NCI-H2081 treated with DMSO at 0.1 percent for 48 hours (cell line): Measurements from ENCODE around the gene MPL.

Experiments used
- DNase-seq: peaks from one replicate; lab custom pipeline; 2025; lab: John Stamatoyannopoulos, UW

Gene MPL

DNA sequence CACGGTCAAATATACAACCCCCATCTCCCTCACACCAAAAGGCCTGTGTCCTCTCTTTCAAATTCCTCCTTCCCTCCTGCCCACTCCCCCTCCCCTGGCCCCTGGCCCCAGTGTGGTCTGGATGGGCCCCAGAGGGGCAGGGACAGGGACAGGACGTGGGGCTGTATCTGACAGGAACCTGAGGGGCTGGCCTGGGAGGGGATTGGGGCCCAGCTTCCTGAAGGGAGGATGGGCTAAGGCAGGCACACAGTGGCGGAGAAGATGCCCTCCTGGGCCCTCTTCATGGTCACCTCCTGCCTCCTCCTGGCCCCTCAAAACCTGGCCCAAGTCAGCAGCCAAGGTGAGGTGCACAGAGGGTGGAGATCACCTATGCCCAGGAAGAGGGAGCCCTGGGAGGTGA, at the start of gene MPL:
Gene MPL, plus strand, starts transcription at position 231 of the 400 bp plus-strand sequence. Its CDS starts 31 bp downstream, at position 262.
- DNase-seq, result no peak

DNA sequence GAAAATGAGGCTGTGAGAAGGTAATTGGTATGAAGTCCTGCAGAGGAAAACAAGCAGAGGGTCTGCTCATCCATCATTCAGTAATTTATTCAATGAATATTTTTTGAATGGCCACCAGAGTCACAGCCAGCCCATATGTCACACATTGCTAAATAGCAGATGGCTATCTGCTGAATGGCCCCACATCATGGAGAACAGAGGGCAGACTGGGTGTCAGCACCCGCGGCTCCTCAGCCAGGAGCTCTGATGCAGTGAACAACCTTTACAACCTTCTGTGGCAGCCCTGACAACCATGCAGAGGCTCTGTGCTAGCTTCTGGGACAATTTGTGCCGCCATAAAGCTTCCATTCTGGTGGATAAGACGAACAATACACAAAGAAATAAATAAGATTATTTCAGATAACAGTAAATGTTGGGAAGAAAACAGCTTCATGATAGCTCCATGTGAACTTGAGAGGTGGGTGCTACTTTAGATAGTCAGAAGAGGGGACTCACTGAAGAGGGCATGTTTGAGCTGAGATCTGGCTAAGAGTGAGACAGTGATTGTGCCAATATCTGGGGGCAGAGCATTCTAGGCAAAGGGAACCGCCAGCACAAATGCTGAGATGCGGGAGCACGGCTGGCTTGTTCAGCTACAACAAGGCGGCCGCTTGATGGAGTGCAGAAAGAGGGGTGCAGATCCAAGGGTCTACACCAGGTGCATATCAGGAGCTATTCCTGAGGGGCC, 49.4 kb upstream of the MPL start:
- no peak for DNase-seq

DNA sequence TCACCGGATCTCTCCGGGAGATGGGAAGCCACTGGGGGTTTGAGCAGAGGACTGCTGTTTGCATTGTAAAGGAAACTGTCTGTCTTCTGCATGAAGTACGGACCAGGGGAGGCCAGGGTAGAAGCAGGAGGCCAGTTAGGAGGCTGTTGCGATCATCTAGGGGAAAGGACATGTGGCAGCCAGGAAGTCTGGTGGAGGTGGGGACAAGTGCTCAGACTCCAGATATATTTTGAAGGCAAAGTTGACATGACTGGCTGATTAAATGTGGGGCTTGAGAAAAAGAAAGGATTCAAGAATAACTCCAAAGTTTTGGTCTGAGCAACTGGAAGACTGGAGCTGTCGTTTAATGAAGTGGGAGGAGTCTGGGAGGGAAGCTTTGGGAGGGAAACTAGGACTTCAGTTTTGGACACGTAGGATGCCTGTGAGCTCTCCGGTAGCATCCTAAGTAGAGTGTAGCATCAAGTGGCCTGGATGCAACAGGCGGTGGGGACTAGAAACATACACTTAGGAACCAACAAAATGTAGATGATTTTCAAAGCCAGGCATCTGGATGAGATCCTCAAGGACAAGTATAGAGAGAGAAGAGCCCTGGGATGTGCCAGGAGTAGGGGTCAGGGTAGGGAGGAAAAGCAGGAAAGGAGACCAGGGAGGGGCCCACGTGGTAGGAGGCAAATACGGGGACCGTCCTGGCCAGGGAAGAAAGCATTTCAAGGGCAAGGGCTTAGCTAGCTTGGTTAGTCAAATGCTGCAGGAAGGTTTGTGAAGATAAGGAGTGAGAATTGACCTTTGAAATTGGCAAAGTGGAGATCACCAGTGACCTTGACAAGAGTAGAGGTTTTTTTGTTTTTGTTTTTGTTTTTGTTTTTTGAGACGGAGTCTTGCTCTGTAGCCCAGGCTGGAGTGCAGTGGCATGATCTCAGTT, 48.6 kb upstream of the MPL start:
- no peak for DNase-seq

DNA sequence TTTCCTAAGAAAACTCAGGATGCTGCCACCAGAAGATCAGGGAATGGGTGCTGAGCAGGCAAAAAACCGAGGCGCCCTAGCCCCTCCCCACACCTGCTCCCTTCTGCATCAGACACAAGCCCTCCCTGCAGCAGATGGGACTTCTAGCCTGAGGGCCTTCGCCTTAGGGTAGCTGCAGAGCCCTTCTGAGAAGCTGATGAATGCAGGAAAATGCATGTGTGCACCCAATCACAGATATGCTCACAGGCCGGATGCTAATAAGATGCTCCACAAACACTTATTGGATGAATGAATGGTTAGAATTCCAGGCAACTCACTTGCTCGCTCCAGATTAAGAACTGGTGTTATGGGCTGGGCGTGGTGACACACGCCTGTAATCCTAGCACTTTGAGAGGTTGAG, 45.4 kb upstream of the MPL start:
- no peak for DNase-seq

DNA sequence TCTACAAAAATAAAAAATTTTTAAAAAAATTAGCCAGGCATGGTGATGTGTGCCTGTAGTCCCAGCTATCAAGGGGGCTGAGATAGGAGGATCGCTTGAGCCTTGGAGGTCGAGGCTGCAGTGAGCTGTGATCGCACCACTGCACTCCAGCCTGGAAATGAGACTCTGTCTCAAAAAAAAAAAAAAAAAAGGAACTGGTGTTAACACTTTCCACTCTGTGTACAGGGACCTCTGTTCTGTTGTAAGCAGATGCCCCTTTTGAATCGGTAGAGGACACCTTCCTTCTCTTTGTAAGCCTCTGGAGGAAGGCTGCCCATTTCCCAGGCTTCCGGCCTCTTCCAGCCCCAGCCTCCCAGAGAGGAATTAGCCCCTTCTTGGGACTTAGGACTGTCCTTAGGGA, 44.9 kb upstream of the MPL start:
- no peak for DNase-seq

DNA sequence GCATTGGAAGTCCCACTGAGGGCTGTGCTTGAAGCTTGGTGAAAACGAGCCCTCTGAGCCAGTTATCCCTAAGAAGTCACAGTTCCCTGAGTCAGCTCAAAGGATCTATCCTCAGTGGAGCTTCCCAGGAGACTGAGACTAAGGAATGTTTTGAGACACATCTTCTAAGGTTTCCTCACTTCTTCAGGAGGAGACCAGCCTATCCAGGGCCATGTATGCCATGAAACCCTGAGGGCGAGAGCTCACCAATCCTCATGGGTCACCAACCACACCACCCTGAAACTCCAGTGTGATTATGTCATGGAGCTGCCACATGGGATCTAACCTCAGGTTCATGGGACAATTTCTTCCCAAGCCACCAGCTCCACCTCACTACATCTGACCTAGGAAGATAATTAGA, 44.4 kb upstream of the MPL start:
- DNase-seq, result no peak

DNA sequence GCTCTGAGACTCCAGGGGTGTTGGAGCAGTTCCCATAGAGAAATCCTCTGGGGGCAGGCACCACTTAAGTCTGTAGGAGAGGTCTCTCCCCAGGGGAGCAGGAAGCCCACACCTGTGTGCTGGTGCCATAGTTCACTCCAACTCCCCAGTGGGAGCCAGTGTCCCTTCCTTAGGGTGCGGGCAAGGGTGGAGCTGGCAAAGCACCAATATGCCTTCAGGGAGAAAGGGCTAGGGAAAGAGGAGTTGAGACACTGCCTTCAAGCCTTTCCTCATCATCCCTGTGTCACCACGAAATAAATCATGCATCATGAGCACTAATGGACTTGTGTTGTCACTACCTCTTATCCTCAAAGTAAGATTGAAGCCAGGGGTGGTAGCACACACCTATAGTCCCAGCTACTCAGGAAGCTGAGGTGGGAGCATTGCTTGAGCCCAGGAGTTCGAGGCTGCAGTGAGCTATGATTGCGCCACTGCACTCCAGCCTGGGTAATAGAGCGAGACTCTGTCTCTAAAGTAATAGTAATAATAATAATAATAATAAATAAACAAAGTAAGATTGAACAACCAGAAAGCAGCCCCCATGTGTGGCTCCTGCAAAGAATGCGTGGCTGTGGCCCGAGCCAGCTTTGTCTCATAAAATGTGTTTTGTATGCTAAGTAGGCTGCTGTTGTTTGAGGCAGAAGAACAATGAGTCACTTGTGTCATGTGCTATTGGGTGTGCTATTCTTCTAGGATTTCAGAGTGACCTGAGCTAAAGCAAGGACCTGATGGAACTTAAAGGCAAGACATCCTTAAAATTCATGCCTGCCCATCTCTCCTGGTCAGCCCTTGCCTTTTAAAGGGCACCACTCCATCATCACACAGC, 43.5 kb upstream of the MPL start:
- DNase-seq, result no peak

DNA sequence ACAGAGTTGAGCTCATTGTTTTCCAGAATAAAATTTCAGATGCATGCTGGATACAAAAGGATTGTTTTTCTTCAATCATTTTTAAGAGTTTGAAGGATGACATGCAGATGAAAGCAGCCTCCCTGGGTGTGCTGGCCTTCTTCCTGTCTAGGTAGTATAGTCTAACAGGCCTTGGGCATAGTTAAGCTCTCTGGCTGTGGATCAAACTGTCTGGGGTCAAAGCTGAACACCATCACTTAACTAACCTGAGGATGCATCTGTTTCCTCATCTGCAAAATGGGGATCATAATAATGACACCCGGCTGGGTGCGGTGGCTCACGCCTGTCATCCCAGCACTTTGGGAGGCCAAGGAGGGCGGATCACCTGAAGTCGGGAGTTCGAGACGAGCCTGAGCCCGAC, 42.9 kb upstream of the MPL start:
- DNase-seq, result no peak

DNA sequence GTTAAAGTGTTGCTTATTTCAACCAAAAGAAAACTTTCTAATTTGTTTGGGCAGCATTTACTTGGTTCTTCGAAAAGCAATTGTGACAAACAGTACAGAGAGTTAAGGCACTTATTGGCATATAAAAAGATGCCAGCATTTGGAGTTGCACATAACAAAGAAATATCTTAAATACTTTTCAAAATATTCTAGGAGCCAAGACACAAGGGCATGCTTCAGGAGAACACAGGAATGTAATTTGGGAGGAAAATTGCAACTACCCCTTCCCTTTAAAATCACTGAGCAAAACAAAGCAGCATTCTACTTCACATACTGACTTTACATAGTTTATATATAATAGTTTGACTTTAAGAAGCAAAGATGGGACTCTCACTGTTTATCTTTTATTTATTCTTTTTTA, 41.4 kb upstream of the MPL start:
- no peak for DNase-seq

DNA sequence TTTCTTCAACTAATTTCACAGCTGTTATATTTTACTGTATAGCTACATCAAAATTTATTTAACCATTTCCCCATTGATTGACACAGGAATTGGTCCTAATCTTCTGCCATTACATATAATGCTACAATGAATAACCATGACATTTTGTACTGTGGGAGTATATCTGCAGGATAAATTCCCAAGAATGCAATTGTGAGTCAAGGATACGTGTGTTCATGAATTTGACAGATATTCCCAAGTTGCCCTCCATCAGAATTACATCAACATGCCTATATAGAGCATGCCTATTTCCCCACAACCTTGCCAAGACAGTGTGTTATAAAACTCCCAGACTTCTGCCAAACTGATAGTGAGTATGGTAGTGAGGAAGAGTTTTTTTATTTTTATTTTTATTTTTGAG, 39.6 kb upstream of the MPL start:
- DNase-seq, result no peak

DNA sequence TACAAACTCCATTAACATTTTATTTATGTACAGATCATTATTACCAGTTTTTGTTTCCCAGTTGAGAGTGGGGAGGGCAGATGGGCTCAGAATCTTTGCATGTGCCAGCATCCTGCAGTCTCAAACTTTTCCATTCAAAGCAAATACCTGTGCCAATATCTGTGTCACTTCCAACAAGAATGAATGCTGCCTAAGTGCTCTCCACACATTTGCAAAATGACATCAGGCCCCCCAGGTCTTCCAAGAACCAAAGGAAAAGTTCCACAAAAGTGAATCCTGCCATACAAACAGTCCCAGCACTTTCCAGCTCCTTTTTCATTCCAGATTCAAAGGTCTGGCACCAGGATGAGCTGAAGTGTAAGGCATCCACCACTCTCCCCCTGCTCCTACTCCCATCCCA, 38.5 kb upstream of the MPL start:
- no peak for DNase-seq

DNA sequence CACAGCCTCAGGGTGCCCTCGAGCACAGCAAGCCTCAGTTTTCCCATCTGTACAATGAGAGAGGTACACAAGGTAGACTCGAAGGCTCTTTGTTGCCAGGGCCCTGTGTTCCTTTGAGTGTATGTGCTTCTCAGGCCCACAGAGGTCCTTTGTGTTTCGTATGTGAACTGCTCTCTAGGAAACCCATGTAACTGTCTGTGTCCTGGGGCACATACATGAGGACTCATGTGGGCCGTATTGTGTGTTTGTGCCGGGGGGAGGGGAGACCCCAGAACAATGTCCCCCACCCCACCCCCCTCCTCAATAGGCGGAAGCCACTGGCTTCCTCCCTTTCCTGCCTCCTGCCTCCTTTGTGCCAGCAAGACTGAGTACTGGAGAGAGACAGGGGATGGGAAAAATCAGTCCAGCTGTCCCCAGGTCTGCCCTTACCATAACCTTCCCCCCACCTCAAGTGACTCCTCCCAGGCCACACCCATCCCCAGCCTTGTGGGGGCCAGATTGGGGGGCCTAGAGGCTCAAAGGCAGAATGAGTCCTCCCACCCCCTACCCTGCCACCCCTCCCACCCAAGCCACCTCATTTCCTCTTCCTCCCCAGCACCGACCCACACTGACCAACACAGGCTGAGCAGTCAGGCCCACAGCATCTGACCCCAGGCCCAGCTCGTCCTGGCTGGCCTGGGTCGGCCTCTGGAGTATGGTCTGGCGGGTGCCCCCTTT, 37.1 kb upstream of the MPL start, which contains the start of gene TIE1:
Gene TIE1, plus strand, starts transcription at position 605 of the 717 bp plus-strand sequence. Its CDS starts 90 bp downstream, at position 695.
- DNase-seq, result no peak

DNA sequence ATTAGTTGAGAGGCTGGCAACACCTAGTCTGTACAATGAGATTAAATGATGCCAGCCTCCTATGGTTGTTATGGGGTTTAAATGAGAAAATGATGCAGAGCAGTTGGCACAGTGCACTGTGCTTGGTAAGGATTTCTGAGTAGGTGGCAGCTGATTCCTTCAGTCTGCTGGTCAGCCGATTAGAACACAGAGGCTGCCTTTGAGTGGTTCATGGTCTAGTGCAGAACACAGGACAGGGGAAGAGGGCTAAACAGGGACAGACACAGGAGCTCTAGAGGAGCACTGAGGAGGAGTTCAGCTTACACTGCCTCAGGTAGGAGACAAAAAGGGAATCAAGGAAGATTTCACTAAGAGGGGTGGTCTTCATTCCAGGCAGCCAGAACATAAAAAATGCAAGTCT, 35.4 kb upstream of the MPL start:
- DNase-seq, result no peak

DNA sequence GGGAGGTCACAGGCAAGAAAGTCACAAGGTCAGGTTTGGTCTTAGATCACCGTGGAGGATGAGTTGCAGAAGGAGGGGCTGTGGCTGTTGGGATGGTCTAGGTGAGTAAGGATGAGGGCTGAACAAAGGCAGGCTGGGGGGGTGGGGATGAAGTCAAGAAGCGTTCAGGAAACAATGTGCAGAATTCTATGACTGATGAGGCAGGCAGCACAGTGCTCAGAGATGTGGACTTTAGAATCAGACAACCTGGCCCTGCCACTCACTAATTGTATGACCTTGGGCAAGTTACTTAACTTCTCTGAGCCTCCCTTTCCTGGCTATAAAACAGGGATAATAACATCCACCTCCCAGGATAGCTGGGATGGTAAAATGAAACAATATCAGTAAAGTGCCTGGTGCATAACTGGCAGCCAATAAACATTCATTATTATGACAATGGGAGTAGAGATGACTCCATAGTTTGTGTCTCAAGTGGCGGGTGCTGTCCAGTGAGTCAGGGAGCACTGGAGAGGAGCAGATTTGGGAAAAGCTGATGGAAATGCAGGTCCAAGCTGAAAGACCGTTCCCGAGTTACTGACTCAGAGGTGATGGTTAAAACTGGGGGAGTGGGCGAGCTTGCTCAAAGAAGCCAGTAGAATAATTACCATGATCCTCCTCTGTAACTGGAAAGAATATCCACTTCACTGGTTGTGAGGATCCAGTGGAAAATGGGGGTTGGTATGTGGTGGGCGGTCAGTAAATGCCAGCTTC, 34.7 kb upstream of the MPL start:
- no peak for DNase-seq

DNA sequence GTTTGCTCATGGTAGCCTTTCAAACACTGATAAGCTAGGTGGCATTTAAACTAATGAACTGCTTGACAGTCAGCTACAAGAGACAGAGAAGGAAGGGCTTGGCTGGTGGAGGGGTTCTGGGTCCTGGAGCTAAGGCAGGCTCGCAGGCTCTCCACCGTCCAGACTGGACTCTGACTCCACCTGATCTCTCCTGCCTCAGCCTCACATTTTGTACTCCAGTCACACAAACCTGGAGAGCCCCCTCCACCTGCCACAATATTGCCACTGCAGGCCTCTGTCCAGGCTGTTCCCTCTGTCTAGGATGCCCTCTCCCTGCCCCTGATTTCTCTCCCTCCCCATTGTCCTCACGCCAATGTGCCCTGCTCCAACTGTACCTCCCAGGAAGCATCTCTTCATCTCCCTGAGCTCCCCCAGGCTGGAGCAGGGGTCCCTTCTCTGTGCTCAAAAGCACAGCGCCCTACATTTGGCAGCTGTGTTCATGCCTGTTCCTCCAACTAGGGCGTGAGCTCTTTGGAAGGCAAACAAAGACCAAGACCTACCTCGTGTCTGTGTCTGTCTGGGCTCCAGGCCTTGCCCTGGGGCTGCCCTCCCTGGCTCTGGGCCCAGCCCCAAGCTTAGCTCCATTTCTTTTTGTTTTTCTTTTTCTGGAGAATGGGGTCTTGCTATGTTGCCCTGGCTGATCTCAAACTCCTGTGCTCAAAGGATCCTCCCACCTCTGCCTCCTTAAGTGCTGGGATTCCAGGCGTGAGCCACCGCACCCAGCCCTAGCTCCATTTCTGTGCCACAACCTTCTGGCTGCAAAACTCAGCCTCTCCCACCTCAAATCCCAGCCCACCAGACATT, 33.9 kb upstream of the MPL start:
- DNase-seq, result no peak

DNA sequence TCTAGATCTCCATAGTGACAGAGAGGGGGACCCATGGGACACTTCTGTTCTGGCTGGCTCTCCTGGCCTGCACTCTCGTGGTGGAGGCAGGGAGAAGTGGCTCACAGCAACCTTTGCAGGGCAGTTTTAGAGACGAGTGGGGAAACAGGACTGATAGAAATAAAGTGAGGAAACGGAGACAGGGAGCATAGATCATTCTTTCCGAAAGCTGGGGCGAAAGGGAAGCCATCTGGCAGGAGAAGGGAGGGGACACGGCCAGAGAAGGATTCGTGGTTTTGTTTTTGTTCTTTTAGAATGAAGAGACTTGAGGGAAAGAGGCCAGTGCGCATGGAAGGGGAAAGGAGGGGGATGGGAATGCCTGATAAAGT, 33.3 kb upstream of the MPL start:
- no peak for DNase-seq

DNA sequence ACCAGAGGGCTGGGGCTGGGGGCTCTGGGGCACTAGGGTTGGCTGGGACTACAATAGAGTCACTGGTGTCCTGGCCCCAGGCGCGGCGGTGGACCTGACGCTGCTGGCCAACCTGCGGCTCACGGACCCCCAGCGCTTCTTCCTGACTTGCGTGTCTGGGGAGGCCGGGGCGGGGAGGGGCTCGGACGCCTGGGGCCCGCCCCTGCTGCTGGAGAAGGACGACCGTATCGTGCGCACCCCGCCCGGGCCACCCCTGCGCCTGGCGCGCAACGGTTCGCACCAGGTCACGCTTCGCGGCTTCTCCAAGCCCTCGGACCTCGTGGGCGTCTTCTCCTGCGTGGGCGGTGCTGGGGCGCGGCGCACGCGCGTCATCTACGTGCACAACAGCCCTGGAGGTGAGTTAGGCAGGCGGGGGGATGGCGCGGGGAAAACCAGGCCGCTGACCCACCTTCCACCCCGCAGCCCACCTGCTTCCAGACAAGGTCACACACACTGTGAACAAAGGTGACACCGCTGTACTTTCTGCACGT, 32.8 kb upstream of the MPL start:
- no peak for DNase-seq

DNA sequence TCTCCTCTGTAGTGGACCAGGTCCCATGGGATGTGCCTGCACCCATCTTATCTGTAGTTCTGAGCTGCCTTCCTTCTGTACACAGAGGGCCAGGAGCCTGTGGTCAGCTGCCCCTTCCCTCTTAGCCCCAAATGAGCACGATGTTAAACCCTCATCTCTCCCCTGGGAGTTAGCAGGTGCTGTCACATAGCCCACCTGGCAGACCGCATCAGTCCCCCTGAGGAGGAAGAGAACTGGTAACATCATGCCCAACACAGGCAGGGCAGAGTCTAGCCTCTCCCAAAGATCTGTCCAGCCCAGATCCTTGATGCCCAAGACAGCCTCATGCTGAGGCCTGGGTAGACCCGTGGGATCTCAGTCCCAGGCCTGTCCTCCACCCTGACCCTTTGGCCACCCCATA, 32.2 kb upstream of the MPL start:
- DNase-seq, result no peak

DNA sequence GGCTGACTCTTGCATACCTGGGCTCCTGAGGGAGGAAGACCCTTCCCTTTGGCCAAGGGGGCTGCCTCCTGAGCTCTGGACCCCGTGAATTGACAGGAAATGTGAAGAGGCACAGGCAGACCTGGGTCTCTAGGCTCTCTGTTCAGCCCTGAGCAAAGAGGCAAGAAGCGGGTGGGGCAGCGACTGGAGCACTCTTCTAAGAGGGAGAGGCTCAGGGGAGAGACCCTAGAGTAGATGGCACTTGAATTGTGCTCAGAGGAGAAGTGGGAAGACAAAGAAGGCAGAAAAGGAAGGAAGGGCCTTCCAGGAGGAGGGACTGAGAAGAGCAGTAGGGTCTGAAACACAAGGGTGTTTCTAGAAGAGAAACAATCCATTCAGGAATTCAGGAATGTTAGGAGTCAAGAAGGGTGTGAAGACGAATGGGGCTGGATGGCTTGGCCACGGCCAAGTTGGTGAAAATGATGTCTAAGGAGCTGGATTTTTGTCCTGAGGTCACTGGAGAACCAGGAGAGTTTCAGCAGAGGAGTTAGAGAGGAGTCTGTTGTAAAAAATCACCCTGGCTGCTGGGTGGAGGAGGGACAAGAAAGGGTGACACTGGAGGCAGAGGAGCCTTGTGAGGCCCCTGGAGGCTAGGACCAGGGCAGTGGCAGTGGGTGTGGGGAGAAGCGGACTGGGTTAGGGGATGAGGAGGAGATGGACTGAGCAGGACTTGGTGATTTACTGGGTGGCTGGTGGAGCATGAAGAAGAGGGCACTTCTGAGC, 31.5 kb upstream of the MPL start:
- DNase-seq, result no peak
